Thoracic aorta (tissue), 2 donors: Measurements from ENCODE around the gene CDYL. TPM values are rescaled to one million over a fixed set of nuclear protein-coding genes. Genes with fewer than 3 reads are reported as not detected.

Experiments
- ATAC-seq: fragments of 150-250 bp; one replicate; pipeline ENCODE4 v1.8.0; 2017; ENCODE audit warnings: low read depth; ENCODE audit not compliant: insufficient number of reproducible peaks, low FRiP score
- DNase-seq: peaks from one replicate; pipeline ENCODE4 v3.0.0-alpha.2; 2020; ENCODE audit warnings: low spot score
- H3K27ac ChIP-seq, 2 donors: fragments of 200-600 bp; sonication (generic); 1 replicate in 1 of 2; 2 replicates in 1 of 2; pipeline ENCODE4 v1.5.1; 2016; ENCODE audit warnings: mild to moderate bottlenecking in 2 of 2, moderate library complexity in 2 of 2
- H3K27me3 ChIP-seq: fragments of 200-600 bp; sonication (generic); replicated peaks from 2 replicates; pipeline ENCODE4 v1.6.0; 2016; ENCODE audit warnings: mild to moderate bottlenecking; ENCODE audit not compliant: insufficient read depth
- H3K36me3 ChIP-seq: fragments of 200-600 bp; sonication (generic); one replicate; pipeline ENCODE4 v1.5.1; 2016
- H3K4me1 ChIP-seq, 2 donors: fragments of 200-600 bp; sonication (generic); 1 replicate in 1 of 2; 2 replicates in 1 of 2; pipeline versions ENCODE4 v1.5.1 to v1.6.0; 2016; ENCODE audit warnings: low read depth in 2 of 2, mild to moderate bottlenecking in 1 of 2; ENCODE audit not compliant: control insufficient read depth in 1 of 2
- H3K4me3 ChIP-seq: fragments of 200-600 bp; sonication (generic); 2 replicates; pipeline ENCODE4 v1.5.1; 2016; ENCODE audit warnings: mild to moderate bottlenecking
- H3K9me3 ChIP-seq: fragments of 200-600 bp; sonication (generic); 2 replicates; pipeline ENCODE4 v1.5.1; 2016
- CTCF ChIP-seq: fragments of 200-600 bp; sonication (generic); IDR thresholded peaks from one replicate; pipeline ENCODE4 v1.5.1; 2019; ENCODE audit warnings: antibody characterized with exemption
- total RNA-seq, 2 donors: library from RNA; depleted of rRNA; stranded (reverse); fragments of >200 nt; gene quantifications; one replicate each; pipeline versions ENCODE4 v1.1.0 to v1.2.3, GENCODE V29; 2016

Gene CDYL
- total RNA-seq, 2 donors from 2014 or later, result 22.7 to 38.2 TPM

GRCh38 chr6:4728926-4729325 is 47.3 kb upstream of the CDYL start:
- no peaks in the 10 kb centered on the region for H3K36me3 ChIP-seq
- H3K27me3 ChIP-seq, result no peaks in the 10 kb centered on the region
- H3K4me1 ChIP-seq, result peaks cover 4 to 8% of the 10 kb centered on the region in 2 donors
- TF ChIP-seq CTCF, result no peak
- no peak overlapping the region for H3K27ac ChIP-seq
- H3K9me3 ChIP-seq, result no peaks in the 10 kb centered on the region
- DNase-seq (no peak), ATAC-seq (no peak)
- H3K4me3 ChIP-seq, result no peak overlapping the region

GRCh38 chr6:4731996-4732395 is 44.2 kb upstream of the CDYL start:
- no peak for DNase-seq
- no peak for ATAC-seq
- TF ChIP-seq CTCF, result no peak
- Histone ChIP-seq H3K36me3 (no peaks in the 10 kb centered on the region), H3K4me3 (no peak overlapping the region), H3K9me3 (no peaks in the 10 kb centered on the region), H3K27ac (no peak overlapping the region), H3K4me1 (peaks cover 4 to 7% of the 10 kb centered on the region in 2 donors), H3K27me3 (no peaks in the 10 kb centered on the region)

- H3K27me3 ChIP-seq, result no peaks in the 10 kb centered on the region
- DNase-seq (no peak), ATAC-seq (no peak)
- peaks cover 4 to 7% of the 10 kb centered on the region in 2 donors for H3K4me1 ChIP-seq
- H3K4me3 ChIP-seq, result peak overlapping the region; percentile 38
- no peaks in the 10 kb centered on the region for H3K36me3 ChIP-seq
- TF ChIP-seq CTCF, result no peak
- H3K9me3 ChIP-seq, result no peaks in the 10 kb centered on the region
- H3K27ac ChIP-seq, result no peak overlapping the region
Observed at GRCh38 chr6:4732691-4733315, 43.4 kb upstream of the CDYL start.

- Histone ChIP-seq H3K36me3 (no peaks in the 10 kb centered on the region), H3K4me1 (peaks cover 4 to 7% of the 10 kb centered on the region in 2 donors), H3K4me3 (no peak overlapping the region), H3K27ac (no peak overlapping the region), H3K9me3 (no peaks in the 10 kb centered on the region), H3K27me3 (no peaks in the 10 kb centered on the region)
- DNase-seq, result no peak
- ATAC-seq, result no peak
- TF ChIP-seq CTCF, result no peak
Observed at GRCh38 chr6:4736371-4736873, 39.8 kb upstream of the CDYL start.

- no peaks in the 10 kb centered on the region for H3K4me1 ChIP-seq
- no peaks in the 10 kb centered on the region for H3K36me3 ChIP-seq
- TF ChIP-seq CTCF, result no peak
- no peak for DNase-seq
- no peaks in the 10 kb centered on the region for H3K9me3 ChIP-seq
- H3K27ac ChIP-seq, result no peak overlapping the region
- no peak for ATAC-seq
- no peaks in the 10 kb centered on the region for H3K27me3 ChIP-seq
- H3K4me3 ChIP-seq, result no peak overlapping the region
Observed at GRCh38 chr6:4740032-4740431, 36.2 kb upstream of the CDYL start.
